DND-41 (cell line): ENCODE data around the gene CYP2W1.

Experiments
- ATAC-seq: fragments of 200-7000 bp; cut with Tn5 transposase; 3 replicates; pipeline ENCODE4 v1.9.1; 2021; ENCODE audit warnings: low read depth; ENCODE audit not compliant: insufficient read depth
- DNase-seq: peaks from one replicate; pipeline ENCODE4 v3.0.0-alpha.2; 2020
- H2AFZ ChIP-seq: 2 replicates; pipeline ENCODE4 v1.6.0; 2012; ENCODE audit warnings: low read depth, low read length
- H3K27ac ChIP-seq: 2 replicates; pipeline ENCODE4 v1.5.1; 2012; ENCODE audit warnings: low read length, inconsistent platforms
- H3K27me3 ChIP-seq: fragments of 200-600 bp; sonication (generic); 2 replicates; pipeline ENCODE4 v1.6.0; 2012; ENCODE audit warnings: low read length, mild to moderate bottlenecking, inconsistent platforms; ENCODE audit not compliant: insufficient read depth, poor library complexity
- H3K36me3 ChIP-seq: 2 replicates; pipeline ENCODE4 v1.5.1; 2012; ENCODE audit warnings: low read length, inconsistent platforms; ENCODE audit not compliant: insufficient read depth
- H3K4me1 ChIP-seq: 2 replicates; pipeline ENCODE4 v1.5.1; 2012; ENCODE audit warnings: mild to moderate bottlenecking, low read length; ENCODE audit not compliant: insufficient read depth
- H3K4me2 ChIP-seq: 2 replicates; pipeline ENCODE4 v1.6.0; 2012; ENCODE audit warnings: mild to moderate bottlenecking, moderate library complexity, low read length, inconsistent platforms; ENCODE audit not compliant: insufficient read depth
- H3K4me3 ChIP-seq, 2 experiments: fragments of 200-600 bp in 1 of 2; shearing (Covaris generic) in 1 of 2; 2 replicates each; pipeline ENCODE4 v1.5.1; 2012 to 2016; ENCODE audit warnings: inconsistent platforms in 2 of 2, low read length in 2 of 2, mild to moderate bottlenecking in 2 of 2, low read depth in 1 of 2, moderate library complexity in 1 of 2
- H3K79me2 ChIP-seq: 2 replicates; pipeline ENCODE4 v1.6.0; 2012; ENCODE audit warnings: low read length, inconsistent platforms; ENCODE audit not compliant: insufficient read depth
- H3K9ac ChIP-seq: 2 replicates; pipeline ENCODE4 v1.6.0; 2012; ENCODE audit warnings: low read depth, mild to moderate bottlenecking, inconsistent platforms, low read length, moderate library complexity
- H3K9me3 ChIP-seq: 2 replicates; pipeline ENCODE4 v1.5.1; 2012; ENCODE audit warnings: low read length, moderate library complexity, mild to moderate bottlenecking, inconsistent platforms; ENCODE audit not compliant: insufficient read depth, severe bottlenecking
- H4K20me1 ChIP-seq: 2 replicates; pipeline ENCODE4 v1.6.0; 2012; ENCODE audit warnings: low read length; ENCODE audit not compliant: insufficient read depth
- CTCF ChIP-seq: IDR thresholded peaks from 2 replicates; pipeline ENCODE4 v1.5.1; 2012; ENCODE audit warnings: borderline replicate concordance, low read length, moderate library complexity, mild to moderate bottlenecking; ENCODE audit not compliant: poor library complexity, severe bottlenecking; ENCODE audit errors: extremely low read depth
- EZH2 ChIP-seq: IDR thresholded peaks from 3 replicates; pipeline ENCODE4 v1.6.1; 2012; ENCODE audit warnings: borderline replicate concordance, low read depth, mild to moderate bottlenecking, moderate library complexity, low read length, inconsistent platforms; ENCODE audit not compliant: severe bottlenecking

Gene CYP2W1

GRCh38 chr7:944744-945143, 38.2 kb upstream of the CYP2W1 start:
- H2AFZ ChIP-seq, result no peak overlapping the region
- H3K79me2 ChIP-seq, result no peaks in the 10 kb centered on the region
- no peaks in the 10 kb centered on the region for H4K20me1 ChIP-seq
- H3K27ac ChIP-seq, result no peak overlapping the region
- H3K9ac ChIP-seq, result no peak overlapping the region
- H3K4me3 ChIP-seq, result no peak overlapping the region
- no peaks in the 10 kb centered on the region for H3K4me1 ChIP-seq
- H3K36me3 ChIP-seq, result no peaks in the 10 kb centered on the region
- no peak overlapping the region for H3K4me2 ChIP-seq
- TF ChIP-seq EZH2 (no peak), CTCF (no peak)
- no peak for ATAC-seq
- no peaks in the 10 kb centered on the region for H3K27me3 ChIP-seq
- no peaks in the 10 kb centered on the region for H3K9me3 ChIP-seq
- no peak for DNase-seq

- DNase-seq (no peak), ATAC-seq (no peak)
- H3K27me3 ChIP-seq, result no peaks in the 10 kb centered on the region
- no peak overlapping the region for H3K27ac ChIP-seq
- H3K79me2 ChIP-seq, result no peaks in the 10 kb centered on the region
- H3K4me2 ChIP-seq, result no peak overlapping the region
- no peak for TF ChIP-seq CTCF
- TF ChIP-seq EZH2, result no peak
- H3K4me1 ChIP-seq, result no peaks in the 10 kb centered on the region
- H3K4me3 ChIP-seq, result no peak overlapping the region
- no peaks in the 10 kb centered on the region for H4K20me1 ChIP-seq
- no peak overlapping the region for H3K9ac ChIP-seq
- H3K9me3 ChIP-seq, result no peaks in the 10 kb centered on the region
- H3K36me3 ChIP-seq, result no peaks in the 10 kb centered on the region
- H2AFZ ChIP-seq, result no peak overlapping the region
Observed at GRCh38 chr7:945147-945555, 37.8 kb upstream of the CYP2W1 start.

GRCh38 chr7:945556-946255, 37.3 kb upstream of the CYP2W1 start:
- DNase-seq, result no peak
- H2AFZ ChIP-seq, result no peak overlapping the region
- ATAC-seq, result no peak
- H3K27me3 ChIP-seq, result no peaks in the 10 kb centered on the region
- TF ChIP-seq CTCF (no peak), EZH2 (no peak)
- H3K4me1 ChIP-seq, result no peaks in the 10 kb centered on the region
- H3K79me2 ChIP-seq, result no peaks in the 10 kb centered on the region
- no peaks in the 10 kb centered on the region for H4K20me1 ChIP-seq
- no peak overlapping the region for H3K4me3 ChIP-seq
- no peak overlapping the region for H3K4me2 ChIP-seq
- H3K9me3 ChIP-seq, result no peaks in the 10 kb centered on the region
- no peak overlapping the region for H3K9ac ChIP-seq
- H3K27ac ChIP-seq, result no peak overlapping the region
- H3K36me3 ChIP-seq, result no peaks in the 10 kb centered on the region
